UCSD-AML1 (cell line): Measurements from ENCODE around the gene IARS1.

Experiments used
- DNase-seq: peaks from one replicate; lab custom pipeline; 2025; ENCODE audit not compliant: unreplicated experiment; lab: John Stamatoyannopoulos, UW

The IARS1 gene

DNA sequence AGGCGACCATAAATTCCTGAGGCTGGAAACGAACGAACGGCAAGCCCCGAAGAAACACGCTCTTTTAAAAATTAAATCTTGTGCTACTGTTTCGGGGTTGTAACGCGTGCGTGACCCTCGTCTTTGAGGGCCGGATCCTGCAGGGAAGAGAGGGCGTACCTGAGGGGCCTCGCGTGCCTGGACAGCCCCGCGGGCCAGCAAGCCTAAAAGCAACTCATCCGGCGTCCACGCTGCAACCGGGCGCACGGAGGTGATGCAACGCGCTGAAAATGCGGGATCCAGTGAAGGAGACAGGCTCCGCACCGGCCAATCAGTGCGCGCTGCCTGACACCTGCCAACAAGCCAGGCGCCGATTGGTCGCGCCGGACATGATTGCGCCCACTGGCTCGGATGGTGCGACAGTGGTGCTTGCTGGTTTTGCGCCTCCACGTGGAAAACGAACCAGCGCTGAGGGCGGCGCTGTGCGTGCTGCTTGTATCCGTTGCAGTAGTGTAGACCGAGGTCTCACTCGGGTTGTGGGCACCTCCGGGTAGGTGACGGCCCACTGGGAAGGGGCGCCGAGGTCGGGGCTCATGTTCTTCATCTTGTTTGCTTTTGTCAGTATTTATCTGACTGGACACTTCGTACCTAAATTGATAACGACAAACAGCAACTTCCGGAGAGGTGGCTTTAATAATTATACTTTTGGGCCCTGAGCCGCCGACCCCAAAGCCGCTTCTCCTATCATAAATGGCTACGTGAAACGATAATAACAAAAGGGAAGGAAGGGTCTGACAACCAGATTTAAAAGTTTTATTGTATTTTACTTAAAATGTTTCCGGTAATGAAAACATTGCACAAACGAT lies at the start of gene IARS1:
TSS of gene IARS1 (minus strand) at position 246 of the 845 bp plus-strand sequence. CDS start 4,278 bp downstream, outside the sequence.
- peak; percentile 100 for DNase-seq

DNA sequence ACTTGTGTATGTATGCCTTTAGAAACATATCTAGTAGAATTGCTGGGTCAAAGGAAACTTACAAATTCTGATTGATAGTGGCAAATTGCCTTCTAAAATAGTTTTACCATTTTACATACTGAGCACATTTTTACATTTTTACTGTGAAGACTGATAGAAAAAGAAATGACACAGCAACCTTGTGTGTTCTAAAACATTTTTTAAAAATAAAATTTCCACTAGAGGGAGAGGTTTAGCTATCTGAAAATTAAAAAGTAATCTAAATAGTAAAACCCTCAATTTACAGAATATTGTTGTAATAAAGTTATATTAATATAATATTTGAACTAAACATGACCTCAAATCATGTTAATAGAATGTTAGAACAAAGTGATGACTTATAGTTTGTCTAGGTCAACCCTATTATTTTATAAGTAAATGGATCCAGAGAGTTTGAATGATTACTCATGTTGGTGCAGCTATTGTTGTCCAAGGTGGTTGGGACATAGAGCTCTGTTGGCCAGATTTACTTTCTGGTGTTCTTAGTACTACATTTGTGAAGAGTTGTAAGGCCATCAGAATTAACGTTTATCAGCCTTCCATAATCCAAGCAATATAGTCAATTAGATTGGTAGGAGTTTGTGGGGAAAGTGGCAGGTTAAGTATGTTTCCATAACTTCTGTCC lies 49.5 kb upstream of the IARS1 start:
- DNase-seq, result no peak

DNA sequence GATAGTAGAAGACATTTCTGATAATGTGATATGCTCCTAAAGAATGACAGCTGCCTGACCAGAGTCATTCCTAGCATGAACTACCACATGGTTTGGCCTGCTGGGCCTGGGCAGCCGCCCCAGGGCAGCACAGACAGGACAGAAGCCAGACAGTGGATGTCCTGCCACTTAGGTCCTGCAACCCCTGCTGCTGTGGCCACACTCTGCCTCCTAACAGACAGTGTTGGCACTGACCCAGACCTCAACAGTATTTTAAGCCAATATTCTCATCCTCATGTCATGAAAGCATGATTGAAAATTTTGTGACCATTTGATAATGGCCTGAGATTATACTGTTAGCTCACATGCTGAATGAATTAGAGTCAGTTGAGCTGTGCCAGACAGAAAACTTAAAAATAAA lies 48.1 kb upstream of the IARS1 start:
- no peak for DNase-seq

DNA sequence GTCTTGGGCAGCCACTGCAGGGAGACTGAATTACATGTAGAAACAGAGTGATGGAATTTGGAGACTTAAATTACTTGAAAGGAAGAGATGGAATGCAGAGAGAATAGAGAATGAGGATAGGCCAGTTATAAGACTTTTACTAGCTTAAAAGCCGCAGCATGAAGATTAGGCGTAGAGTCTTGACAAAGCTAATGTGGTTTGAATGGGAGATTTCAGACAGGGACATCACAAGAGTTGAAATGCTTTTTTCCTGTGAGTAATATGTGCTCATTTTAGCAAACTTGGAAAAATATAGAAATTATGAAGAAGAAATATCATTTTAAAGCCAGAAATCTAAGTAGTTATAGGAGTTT lies 39.8 kb upstream of the IARS1 start:
- DNase-seq, result no peak

DNA sequence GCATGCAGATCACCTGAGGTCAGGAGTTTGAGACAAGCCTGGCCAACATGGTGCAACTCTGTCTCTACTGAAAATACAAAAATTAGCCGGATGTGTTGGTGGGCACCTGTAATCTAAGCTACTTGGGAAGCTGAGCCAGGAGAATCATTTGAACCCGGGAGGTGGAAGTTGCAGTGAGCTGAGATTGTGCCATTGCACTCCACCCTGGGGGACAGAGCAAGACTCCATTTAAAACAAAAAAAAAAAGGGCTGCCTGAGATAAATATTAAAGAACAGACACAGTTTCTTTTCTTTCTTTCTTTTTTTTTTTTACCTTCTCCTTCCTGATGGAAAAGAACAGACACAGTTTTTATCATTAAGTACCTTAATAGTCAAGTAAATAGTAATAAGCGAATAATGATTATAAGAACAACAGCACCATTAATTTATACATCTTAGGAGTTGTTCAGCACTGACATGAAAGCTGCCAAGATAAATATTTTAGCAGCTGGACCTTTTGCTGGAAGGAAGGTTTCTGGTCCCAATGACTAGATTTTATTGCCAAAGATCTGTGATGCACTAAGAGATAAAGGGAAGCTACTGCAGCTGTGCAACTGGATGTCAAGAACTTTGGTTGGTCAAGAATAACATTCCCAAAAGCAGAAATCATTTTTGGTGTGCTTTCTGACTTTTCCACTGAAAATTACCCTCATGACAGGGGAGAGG lies 39.2 kb upstream of the IARS1 start:
- no peak for DNase-seq

DNA sequence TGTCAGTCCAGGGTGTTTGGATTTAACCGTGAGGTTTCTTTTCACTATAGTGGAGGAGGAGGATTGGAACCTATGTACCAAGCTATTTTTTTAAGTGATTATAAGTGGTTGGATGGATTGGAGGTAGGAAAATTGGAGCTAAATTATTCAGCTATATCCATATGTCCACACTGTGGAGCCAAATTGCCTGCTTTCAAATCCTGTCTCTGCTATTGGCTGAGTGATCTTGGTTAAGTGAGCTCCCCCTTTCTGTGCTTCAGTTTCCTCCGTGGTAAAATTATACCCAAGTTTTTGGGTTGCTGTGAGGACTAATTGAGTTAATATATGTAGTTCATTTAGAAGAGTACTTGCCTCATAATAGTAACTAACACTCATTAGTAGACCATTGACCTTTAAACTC lies 34.7 kb upstream of the IARS1 start:
- no peak for DNase-seq

DNA sequence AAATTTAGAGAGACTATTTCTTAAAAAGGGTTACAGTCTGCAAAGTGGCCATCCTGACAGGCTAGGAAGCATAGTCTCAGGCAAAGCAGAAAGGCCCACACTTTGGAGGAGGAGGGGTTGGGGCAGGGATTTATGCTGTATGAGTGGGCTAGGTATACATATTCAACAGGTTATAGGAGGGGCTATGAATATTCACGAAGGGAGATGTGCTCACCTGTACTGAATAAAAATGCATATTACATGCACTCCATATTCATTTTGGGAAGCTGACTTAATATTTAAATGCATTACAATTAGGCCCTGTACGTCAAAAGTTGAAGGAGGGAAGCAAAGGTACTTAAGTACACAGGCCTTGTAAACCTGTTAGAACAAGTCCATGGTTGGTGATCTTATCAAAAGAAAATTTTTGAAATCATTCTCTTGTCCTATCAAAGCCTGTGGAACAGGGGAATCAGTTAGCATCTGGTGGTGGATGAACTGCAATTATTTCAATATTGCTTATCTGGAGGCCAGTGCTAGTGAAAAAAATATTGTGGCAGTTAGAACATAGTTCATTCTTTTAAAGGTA lies 33.9 kb upstream of the IARS1 start:
- DNase-seq, result no peak

DNA sequence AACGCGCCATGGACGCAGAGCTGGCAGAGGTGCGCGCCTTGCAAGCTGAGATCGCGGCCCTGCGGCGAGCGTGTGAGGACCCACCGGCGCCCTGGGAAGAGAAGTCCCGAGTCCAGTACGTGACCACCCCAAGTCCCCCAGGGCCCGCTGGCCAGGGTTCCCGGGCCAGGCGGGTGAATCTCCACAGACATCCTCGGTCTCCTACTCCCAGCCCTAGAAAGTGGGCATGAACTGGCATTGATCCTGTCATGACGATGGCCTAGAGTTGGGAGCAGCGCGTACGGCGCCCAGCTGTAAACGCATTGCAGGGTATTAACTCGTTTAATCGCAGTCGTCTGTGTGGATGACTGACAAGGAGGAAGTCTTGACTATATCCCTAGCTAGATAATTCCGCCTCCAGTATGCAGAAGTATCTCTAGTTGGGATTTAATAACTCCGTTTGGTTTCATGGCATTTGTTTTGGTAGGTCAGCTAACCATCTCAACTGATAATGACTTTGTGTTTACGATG lies 32.5 kb upstream of the IARS1 start:
- DNase-seq, result no peak

DNA sequence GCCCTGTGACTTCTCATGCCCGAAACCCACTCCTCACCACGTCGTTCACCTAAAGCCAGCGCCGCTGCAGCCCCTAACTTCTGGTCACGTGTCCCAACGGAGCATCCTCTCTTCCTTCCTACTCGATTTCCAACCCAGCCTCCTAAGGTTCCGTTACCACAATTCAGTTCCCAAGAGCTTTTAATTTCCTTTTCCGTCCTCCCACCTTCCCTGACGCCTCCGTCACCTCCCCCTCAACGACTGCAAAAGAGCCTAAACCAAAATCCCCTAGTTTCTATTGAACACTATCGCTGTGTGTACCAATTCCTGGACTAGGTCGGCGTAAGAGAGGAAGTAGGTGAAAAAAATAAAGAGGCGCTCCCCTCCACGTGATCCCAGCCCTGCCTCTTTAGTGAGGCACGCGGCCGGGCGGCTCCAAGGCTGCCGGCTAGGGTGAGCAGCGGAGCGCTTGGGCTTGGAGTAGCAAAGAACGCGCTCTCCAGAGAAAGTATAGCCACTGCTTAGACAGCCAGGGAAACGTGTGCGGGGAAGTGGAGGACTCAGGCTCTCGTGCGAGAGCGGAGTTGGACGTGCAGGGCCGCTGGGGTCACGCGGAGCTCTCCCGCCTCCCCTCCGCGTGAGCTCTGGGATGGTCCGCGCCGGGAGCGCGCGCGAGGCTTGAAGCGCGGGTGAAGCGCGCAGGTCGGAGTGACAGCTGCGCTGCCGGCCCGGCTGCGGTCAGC lies 31.9 kb upstream of the IARS1 start, which contains the start of the genes CENPP and NOL8:
TSS of gene CENPP (plus strand) at position 685 of the 722 bp plus-strand sequence.
TSS of gene NOL8 (minus strand) at position 82 of the 722 bp plus-strand sequence. CDS start 1,189 bp downstream, outside the sequence.
- DNase-seq, result peak; percentile 91

DNA sequence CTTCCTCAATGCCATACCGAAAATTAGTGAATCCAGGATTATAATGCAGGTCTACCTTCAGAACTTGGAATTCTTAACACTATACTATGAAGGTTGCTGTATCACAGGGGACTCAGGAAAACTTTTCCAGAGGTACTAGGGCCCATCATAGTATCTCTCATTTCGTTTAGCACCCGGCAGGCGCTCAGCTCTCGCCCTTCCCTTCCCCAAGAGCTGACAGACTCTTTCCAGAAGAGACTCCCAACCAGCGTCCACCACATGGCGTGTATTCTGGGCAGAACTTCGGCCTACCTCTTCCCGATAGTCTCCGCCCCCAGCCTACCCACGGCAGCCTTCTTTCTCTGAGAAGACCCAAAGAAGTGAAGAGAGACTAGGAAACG lies 31.4 kb upstream of the IARS1 start:
- no peak for DNase-seq

DNA sequence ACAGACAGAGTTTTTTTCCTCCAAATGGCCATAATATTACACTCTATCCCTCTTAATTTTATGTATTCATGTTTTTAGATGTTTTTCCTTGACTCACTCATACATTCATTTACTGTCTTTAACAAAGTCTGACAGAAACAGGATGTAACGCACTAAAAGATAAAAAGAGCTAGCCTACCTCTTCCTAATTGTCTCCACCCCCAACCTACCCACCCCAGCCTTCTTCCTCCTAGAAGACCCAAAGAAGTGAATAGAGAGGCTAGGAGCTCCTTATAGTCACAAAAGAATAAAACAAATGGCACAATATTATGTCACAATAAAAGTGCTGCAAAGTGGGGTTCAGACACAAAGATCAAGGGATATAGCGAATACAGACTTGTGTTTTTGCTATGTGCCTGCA lies 30.9 kb upstream of the IARS1 start:
- DNase-seq, result no peak

DNA sequence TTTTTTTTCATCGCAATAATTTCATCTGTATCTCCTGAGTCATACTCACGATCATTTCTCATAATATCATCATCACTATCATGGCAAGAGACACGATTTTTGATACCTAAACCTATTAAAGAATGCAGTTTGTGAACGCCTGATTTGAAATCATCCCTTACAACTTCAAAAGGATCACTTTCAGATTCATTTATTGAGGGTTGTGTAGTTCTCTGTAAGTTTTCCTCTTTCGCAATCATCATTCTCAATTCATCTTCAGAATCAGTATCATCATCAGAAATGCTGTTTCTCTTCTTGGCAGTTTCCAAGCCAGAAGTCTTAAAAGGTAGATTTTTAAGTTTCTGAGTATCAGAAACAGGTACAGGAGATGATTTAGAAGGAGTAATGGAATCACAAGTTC lies 22.0 kb upstream of the IARS1 start:
- no peak for DNase-seq

DNA sequence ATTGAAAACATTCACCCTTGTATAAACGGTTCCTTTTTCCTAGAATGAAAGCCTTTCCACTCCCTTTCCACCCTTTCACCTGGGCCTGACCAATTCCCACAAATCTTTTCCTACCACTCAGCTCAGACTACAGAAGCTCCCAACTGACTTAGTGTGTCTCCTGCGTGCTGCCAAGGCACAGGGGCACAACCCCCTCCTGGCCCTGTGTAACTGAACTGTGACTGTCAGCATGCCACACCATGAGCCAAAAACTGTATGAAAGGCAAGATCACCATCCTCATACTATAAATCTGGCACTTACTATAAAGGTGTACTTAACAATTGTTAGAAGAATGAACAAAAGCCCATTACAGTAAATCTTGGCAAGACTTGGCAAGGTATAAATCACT lies 20.1 kb upstream of the IARS1 start:
- no peak for DNase-seq

DNA sequence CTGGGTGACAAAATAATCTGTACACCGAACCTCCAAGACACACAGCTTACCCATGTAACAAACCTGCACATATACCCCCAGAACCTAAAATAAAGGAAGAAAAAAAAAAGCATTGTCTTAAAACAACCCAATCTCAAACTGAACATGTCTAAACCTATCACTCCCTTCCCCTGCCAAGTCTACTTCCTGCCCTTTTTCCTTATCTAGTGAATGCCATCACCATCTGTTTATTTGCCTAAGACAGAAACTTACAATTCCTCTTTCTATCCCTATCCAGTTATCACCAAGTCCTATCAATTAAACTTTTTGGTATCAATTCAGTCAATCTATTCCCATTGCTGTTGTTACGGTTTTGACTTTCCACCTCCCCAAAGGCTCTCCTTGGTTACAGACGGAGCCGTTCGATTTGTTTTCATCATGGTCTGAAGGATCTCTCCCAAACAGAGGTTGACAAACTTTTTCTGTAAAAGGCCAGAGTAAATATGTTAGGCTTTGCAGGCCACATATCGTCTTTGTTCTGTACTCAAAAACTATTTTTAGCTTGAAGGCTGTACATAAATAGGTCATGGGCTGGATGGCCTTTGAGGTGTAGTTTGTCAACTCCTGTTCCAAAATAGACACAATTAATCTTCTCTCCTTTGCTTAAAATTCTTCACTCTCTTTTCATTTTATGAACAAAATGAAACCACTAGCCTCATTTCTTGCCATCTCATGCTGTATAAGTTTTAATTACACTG lies 19.6 kb upstream of the IARS1 start:
- DNase-seq, result no peak

DNA sequence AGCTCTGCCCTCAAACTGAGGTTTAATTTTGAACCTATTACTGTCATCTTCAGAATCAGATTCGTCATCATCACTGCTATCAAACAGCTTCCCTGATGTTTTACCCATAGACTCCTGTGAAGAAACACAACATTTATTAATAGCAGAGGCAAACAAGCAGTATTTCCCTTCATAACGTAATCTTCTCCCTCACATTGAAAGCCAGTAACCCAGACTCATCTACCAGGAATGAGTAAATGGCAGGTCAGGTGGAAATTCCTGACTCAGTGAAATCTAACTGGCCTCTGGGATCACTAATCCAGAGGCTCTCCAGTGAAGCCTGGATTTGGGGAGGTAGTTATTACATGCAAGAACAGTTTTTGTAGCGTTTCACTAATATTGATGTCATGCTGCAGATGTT lies 17.1 kb upstream of the IARS1 start:
- no peak for DNase-seq

DNA sequence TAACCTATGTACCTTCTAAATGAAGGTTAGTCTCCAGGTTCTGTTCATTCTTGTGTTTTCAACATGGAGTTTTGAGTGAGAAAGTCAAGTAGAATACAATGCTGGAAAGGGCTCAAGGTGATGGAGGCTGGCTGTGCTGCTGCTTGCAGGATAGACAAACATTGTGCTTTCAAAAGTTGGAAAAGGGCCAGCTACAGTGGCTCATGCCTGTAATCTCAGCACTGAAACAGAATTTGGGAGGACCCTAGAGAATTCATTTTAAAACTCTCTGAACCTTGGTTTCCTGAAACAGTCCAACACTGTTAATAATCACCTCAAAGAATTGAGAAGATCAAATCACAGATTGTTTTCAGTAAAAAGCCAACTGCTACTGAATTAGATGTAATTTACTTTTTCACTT lies 15.4 kb upstream of the IARS1 start:
- no peak for DNase-seq

DNA sequence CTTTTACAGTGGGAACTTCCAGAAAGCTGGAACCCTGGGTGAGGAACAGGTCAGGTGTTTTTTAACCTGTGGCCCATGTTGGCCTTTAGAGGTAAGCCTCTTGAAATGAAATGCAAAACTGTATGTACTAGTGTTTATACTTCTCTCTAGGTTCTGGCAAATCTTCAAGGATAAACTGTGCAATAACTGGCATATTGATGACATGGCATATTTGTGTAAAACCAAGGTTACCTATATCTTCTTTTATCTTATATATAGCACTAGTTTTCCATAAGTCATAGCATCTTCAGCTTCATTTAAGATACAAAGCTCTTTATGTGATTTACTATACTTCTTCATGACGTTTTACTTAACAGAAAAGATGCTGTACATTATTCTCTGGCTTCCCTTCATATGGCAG lies 7.4 kb upstream of the IARS1 start:
- DNase-seq, result no peak

DNA sequence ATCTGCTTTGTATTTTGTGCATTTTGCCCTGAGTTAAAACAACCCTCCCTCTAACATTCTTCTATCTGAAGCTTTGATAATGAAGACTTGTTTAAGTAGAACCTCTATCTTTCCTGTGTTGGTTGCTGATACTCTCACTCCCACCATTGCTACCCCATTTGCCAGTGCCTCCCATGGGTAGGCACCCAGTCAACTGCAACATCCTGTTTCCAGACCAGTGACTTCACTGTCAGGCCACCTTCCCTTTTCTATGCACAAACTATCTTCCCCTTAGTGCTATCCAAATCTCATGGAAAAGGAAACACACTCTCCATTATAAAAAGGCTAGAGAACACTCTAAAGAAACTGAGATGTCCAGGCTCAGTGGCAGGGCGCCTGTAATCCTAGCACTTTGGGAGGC lies 5.6 kb upstream of the IARS1 start:
- DNase-seq, result no peak

DNA sequence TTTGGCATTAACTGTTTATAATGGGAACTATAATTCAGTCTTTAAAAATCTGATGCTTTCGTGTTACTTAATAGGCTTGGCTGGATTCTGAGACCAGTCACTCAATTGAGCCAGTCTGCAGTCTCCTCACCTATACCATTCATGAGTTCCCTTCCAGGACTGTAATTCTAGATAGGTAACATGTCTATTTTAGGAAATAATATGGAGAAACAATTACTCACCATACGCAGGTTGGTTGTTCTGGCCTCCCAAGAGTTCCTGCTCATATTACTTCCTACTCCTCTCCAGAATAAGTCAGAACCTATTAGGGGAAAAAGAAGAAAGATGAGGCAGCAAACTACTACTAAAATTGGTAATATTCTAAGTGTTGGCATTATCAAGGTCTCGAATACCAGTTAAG lies 4.5 kb upstream of the IARS1 start:
- no peak for DNase-seq

DNA sequence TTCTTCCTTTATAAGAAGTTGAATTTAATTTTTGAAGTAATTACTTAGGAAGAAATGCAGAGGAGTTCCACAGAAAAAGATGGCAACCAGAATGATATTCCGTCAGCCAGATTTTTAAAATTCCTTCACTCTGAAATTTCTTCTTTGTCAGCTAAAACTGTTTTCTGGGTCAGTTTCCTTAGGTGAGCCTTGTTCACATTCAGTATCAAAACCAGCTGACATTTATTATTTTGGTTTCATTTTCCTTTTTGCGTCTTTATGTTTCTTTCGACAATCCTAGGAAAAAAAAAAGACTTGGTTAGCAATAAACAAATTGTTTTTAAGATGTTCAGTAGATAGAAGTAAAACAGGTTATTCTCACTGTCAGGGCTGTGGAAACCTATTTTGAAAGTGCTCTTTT lies 4.1 kb upstream of the IARS1 start:
- DNase-seq, result no peak
